Muscle layer of colon (tissue), 2 donors: ENCODE measurements around the gene PEF1.

ENCODE experiments used
- H3K27ac ChIP-seq: one replicate; pipeline ENCODE4 v1.7.0; 2013; ENCODE audit warnings: low read depth, mild to moderate bottlenecking, low read length, moderate library complexity
- H3K27me3 ChIP-seq, 2 donors: one replicate each; pipeline ENCODE4 v1.7.0; 2013; ENCODE audit warnings: low read length in 2 of 2, mild to moderate bottlenecking in 2 of 2; ENCODE audit not compliant: insufficient read depth in 2 of 2, control insufficient read depth in 1 of 2
- H3K36me3 ChIP-seq: one replicate; pipeline ENCODE4 v1.7.0; 2013; ENCODE audit warnings: mild to moderate bottlenecking, low read length; ENCODE audit not compliant: insufficient read depth
- H3K4me1 ChIP-seq: one replicate; pipeline ENCODE4 v1.7.0; 2013; ENCODE audit warnings: mild to moderate bottlenecking, low read length; ENCODE audit not compliant: insufficient read depth
- H3K4me3 ChIP-seq, 2 donors: one replicate each; pipeline ENCODE4 v1.7.0; 2013; ENCODE audit warnings: low read length in 2 of 2, low read depth in 1 of 2, mild to moderate bottlenecking in 1 of 2, moderate library complexity in 1 of 2
- H3K9ac ChIP-seq: one replicate; pipeline ENCODE4 v1.7.0; 2013; ENCODE audit warnings: low read length
- H3K9me3 ChIP-seq: one replicate; pipeline ENCODE4 v1.7.0; 2013; ENCODE audit warnings: mild to moderate bottlenecking, low read length
- donor health status: abdominal sarcoma.
- donor health status: Adenocarcinoma of cecum.

PEF1 gene

DNA sequence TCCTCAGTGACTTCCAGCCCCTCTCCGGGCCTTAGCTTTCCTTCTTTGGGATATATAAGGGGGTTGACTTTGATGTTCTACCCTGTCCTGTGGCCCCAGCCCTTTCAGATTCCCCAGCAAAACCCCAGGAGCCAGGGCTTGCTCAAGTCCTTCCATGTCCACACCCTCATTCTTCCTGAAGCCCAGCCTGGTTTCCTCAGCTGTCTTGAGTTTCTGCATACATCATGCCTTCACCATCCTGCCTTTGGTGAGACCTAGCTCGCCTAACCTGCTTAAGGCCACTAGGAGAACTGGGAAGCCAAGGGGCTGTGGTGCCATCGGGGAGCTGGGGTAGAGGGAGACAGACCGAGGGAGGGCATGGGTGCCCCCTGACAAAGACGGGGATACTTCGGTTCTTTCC lies 17.2 kb upstream of the PEF1 start:
- Histone ChIP-seq H3K36me3 (peaks cover 48% of the 10 kb centered on the region), H3K27ac (no peak overlapping the region), H3K27me3 (no peaks in the 10 kb centered on the region)

DNA sequence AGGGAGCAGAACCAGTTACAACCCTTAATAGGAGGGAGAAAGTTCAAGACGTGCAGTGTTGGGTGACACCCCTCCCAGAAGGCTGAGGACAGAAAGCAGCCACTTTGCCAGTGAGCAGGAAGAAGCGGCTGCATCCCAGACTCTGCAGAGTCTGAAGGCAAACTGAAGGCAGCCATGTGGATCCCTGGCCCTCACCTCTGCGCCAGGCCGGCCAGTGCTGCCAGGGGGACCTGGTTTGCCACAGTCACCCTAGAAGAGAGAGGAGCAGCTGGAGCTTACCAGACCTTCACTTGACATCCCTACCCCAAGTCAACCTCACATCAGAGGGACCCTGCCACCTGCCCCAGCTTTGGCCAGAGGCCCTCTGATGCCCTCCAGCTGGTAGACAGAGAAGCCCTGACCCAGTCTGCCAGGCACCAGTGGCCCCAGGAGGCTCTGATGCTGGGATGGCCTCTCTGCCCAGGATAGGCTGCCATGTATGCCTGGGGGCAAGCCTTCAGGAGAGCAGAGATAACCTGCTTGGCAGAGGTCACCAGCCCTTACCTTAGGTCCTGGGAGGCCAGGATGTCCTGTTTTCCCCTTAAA lies 16.3 kb upstream of the PEF1 start:
- Histone ChIP-seq H3K4me3 (no peak overlapping the region), H3K27ac (no peak overlapping the region), H3K36me3 (peaks cover 52% of the 10 kb centered on the region), H3K9me3 (no peaks in the 10 kb centered on the region), H3K9ac (no peak overlapping the region), H3K27me3 (no peaks in the 10 kb centered on the region), H3K4me1 (peaks cover 8% of the 10 kb centered on the region)

More for the DNA sequence above, 17.2 kb upstream of the PEF1 start:
- H3K4me1 ChIP-seq: peaks cover 17% of the 10 kb centered on the region
- H3K9ac ChIP-seq: no peak overlapping the region
- no peaks in the 10 kb centered on the region for H3K9me3 ChIP-seq
- no peak overlapping the region for H3K4me3 ChIP-seq

DNA sequence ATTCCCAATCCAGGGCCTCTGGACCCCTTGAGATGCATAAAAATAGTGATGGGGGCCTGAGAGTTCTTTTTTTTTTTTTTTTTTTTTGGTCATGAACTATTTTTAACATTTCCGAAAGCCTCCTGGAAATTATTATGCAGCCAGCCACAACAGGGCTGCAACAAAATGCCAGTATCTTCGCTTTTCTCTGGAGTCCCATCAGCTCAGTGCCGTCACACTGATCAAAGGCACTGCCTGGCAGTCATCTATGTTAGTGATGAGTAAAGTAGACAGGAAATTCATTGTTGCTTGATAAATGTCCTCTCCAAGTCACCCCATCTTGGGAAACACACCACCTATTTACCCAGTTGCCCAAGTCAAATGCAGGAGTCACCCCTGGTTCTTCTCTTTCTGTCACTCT lies 15.2 kb upstream of the PEF1 start:
- Histone ChIP-seq H3K4me1 (no peaks in the 10 kb centered on the region), H3K4me3 (no peak overlapping the region), H3K9ac (no peak overlapping the region), H3K27ac (no peak overlapping the region), H3K27me3 (no peaks in the 10 kb centered on the region), H3K9me3 (no peaks in the 10 kb centered on the region), H3K36me3 (peaks cover 56% of the 10 kb centered on the region)

DNA sequence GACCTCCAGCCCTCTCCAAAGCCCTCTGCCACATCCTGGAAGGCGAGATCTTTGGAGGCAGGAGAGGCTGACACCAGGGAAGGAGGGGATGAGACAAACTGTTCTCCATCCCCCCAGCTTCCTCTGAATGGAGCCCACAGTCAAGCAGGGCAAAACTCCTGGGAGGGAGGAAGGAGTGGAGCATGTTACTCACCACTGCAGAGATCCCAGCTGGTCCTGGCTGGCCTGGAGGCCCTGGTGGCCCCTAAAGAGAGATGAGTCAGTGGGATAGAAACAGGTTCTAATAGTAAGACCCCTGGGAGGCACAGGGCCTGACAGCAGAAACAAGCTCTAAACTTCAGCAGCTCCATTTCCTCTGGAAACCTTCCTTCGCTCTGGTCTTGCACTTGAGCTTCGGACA lies 14.0 kb upstream of the PEF1 start:
- no peaks in the 10 kb centered on the region for H3K27me3 ChIP-seq

DNA sequence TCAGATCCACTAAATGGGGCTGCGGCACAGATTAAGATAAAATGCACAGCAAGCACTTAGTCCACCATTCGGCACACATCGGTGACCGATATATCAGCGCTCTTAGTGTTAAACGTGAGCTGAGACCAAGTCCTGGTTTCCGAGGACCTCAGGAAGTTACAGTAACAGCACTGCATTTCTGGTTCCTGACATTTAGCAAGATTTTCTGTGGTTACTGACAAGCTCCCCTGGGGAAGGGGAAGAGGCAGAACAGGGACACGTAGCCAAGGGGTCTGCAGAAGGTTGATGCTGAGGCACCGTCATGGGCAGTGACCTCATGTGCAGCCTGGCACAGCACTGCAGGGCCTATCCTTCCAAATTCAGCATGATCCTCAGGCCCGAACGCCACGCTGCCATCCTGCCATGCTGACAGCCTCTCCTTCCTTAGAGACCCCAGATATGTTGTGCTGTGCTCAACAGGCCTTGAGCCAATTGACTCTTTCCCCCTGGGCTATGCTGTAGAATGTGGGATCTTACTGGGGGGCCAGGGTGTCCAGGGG lies 13.4 kb upstream of the PEF1 start:
- peaks cover 66% of the 10 kb centered on the region for H3K36me3 ChIP-seq
- H3K9me3 ChIP-seq: no peaks in the 10 kb centered on the region
- H3K4me3 ChIP-seq: no peak overlapping the region
- H3K9ac ChIP-seq: no peak overlapping the region
- no peaks in the 10 kb centered on the region for H3K4me1 ChIP-seq
- no peaks in the 10 kb centered on the region for H3K27me3 ChIP-seq
- no peak overlapping the region for H3K27ac ChIP-seq

More for the DNA sequence above, 14.0 kb upstream of the PEF1 start:
- Histone ChIP-seq H3K4me1 (no peaks in the 10 kb centered on the region), H3K36me3 (peaks cover 61% of the 10 kb centered on the region), H3K9ac (no peak overlapping the region), H3K27ac (no peak overlapping the region), H3K9me3 (no peaks in the 10 kb centered on the region), H3K4me3 (no peak overlapping the region)

DNA sequence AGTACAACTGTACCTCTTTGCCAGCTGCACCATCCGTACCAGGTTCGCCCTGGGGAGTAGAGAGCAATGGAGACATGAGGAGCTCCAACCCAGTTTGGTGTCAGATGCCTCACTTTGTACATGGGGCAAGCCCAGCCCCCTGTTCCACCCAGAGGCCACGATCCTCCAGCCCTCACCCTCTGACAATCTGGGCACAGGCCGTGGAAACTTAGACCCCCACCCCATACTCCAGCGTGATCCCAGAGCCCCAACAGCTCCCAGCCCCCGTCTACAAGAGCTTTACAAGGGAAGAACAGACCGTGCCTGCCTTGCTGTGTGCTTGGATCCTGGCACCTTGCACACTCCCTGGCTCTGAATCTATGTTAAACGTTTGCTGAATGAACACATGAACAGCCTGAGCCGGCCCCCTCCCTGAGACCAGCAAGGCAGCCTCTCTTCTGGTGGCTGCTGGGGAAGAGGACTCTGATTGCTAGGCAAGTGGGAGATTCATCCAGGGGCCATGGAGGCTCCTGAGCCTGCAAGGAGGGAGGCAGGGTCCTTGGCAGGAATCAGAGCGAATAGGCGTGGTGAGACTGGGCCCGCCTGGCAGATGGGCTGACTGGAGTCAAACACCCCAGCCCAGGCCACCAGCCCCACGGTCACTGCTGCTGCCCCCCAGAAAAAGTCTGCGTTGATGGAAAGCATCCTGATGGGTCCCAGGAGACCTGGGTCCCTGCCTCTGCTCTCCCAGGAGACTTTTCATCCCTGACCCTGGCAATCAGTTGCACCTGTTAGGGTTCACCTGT lies 12.5 kb upstream of the PEF1 start:
- Histone ChIP-seq H3K27me3 (no peaks in the 10 kb centered on the region), H3K9ac (no peak overlapping the region), H3K9me3 (no peaks in the 10 kb centered on the region), H3K36me3 (peaks cover 69% of the 10 kb centered on the region), H3K4me3 (no peak overlapping the region), H3K4me1 (no peaks in the 10 kb centered on the region), H3K27ac (no peak overlapping the region)

DNA sequence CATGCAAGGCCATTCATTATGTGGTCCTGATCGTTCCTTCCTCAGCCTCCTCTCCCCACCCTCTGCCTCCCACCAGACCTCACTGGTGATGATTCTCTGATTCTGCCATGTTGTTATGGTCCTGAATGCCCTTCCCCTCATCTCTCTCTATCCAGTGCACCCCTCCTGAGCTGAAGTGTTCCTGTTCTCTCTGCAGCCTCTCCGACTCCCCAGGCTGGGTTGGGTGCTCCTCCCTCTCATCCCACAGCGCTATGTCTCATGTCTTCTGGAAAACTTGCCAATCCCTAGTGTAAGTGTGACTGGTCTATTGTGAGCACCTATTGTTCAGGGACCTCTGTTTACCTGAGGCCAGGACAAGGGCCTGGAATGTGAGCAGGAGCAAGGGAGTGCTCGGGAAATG lies 11.1 kb upstream of the PEF1 start:
- H3K36me3 ChIP-seq: peaks cover 61% of the 10 kb centered on the region
- H3K27ac ChIP-seq: no peak overlapping the region
- H3K9me3 ChIP-seq: no peaks in the 10 kb centered on the region
- no peaks in the 10 kb centered on the region for H3K27me3 ChIP-seq
- no peak overlapping the region for H3K4me3 ChIP-seq
- H3K9ac ChIP-seq: no peak overlapping the region
- peaks cover 6% of the 10 kb centered on the region for H3K4me1 ChIP-seq

DNA sequence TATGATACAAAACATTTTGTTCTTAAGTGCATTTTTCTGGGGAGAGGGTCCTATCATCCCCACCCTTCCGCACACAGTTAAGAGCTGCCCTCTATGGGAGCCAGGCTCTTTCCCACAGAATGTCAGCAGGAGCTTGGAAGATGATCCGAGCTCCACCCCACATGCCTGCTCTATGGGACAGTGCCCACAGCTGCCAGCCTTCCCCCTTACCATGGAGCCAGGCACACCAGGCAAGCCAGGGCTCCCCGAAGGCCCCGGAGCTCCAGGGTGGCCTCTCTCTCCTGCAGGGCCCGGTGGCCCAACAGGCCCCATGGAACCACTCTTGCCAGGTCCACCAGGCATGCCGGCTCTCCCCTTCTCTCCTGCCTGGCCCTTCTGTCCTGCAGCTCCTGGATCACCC lies 10.4 kb upstream of the PEF1 start:
- H3K27ac ChIP-seq: no peak overlapping the region
- peaks cover 6% of the 10 kb centered on the region for H3K4me1 ChIP-seq
- H3K4me3 ChIP-seq: no peak overlapping the region
- H3K9me3 ChIP-seq: no peaks in the 10 kb centered on the region
- H3K36me3 ChIP-seq: peaks cover 55% of the 10 kb centered on the region
- no peaks in the 10 kb centered on the region for H3K27me3 ChIP-seq
- no peak overlapping the region for H3K9ac ChIP-seq

DNA sequence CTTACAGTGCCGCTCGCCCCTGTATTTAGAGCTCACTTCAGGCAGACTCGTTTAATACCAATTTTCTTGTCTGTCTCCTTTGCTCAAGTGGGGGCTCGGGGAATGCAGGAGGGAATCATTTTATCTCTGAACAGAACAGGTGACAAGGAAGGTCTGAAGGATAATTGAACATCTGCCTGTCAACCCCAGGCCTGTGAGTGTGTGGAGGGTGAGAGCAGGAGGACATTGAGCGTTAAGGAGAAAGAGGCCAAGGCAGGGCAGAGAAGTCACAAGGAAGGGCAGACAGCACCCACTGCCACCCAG lies 9.7 kb upstream of the PEF1 start:
- Histone ChIP-seq H3K27me3 (no peaks in the 10 kb centered on the region), H3K27ac (no peak overlapping the region), H3K36me3 (peaks cover 50% of the 10 kb centered on the region), H3K4me3 (no peak overlapping the region), H3K9ac (no peak overlapping the region), H3K4me1 (peaks cover 6% of the 10 kb centered on the region), H3K9me3 (no peaks in the 10 kb centered on the region)

DNA sequence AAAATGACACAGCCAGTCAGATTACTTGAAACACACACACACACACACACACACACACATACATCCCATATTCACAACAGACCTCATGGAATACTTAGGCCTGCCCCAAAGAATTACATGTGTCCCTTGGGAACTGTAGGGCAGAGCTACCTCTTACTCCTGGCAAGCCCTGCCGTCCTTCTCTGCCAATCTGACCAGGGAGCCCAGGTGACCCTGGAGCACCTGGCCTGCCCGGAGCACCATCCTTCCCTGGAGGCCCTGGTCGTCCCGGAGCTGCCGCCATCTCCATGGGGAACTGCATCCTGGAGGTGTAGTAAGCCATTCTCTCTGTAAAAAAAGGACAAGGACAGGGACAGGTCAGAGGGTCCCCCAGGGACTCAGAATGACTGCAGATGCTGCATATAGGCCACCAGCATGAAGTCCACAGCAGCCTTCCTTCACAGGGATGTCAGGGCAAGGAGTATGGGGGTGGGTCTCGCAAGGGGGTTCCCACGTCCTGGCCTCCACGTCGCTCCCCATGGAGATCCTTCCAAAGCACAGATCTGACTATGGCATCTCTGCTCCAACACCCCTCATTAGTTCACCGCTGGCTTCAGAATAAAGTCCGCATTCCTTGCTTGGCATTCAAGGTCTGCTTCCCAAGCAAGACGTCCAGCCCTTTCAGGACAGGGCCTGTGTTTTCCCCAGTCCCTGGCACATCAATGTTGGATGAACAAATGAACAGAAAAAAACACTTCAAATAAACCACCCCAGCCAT lies 9.2 kb upstream of the PEF1 start:
- Histone ChIP-seq H3K27me3 (no peaks in the 10 kb centered on the region), H3K4me1 (peaks cover 6% of the 10 kb centered on the region), H3K9ac (no peak overlapping the region), H3K27ac (no peak overlapping the region), H3K36me3 (peaks cover 44% of the 10 kb centered on the region), H3K9me3 (no peaks in the 10 kb centered on the region), H3K4me3 (no peak overlapping the region)

DNA sequence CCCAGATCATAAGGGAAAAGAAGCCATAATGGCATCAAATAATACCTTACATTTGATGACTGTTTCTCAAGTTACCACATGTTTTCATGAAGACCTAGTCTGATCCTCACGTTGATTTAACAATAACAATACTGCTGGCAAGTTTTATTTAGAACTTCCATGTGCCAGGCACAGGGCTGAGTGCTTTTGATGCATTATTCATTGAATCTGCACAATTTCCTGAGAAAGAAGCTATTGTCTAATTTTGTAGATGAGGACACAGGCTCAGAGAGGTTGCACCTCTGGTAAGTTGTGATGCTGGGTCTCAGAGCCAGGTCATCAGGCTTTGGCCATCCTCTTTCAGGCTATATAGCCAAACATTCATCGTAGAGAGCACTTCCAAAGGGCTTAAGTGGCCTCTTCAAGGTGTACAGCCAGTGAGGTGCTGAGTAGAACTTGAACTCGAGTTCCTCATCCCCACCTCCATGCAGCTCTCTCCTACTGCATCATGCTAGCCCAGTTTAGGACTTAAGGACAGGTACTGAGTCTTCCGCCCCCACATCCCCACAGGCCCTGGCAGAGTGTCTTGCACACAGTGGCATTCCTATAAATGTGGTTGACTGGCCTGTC lies 8.3 kb upstream of the PEF1 start:
- Histone ChIP-seq H3K36me3 (peaks cover 35% of the 10 kb centered on the region), H3K9ac (no peak overlapping the region), H3K27me3 (no peaks in the 10 kb centered on the region), H3K27ac (no peak overlapping the region), H3K4me3 (no peak overlapping the region), H3K9me3 (no peaks in the 10 kb centered on the region), H3K4me1 (peaks cover 6% of the 10 kb centered on the region)
